Fibroblast of lung (primary cell): Measurements from ENCODE around the gene OXSR1.

Source experiments
- EZH2 ChIP-seq: IDR thresholded peaks from 2 replicates; pipeline ENCODE4 v1.5.1; 2012; ENCODE audit warnings: low read length, control low read depth, mild to moderate bottlenecking; ENCODE audit errors: missing control alignments
- TF ChIP-seq, protein P1 (sequence below), 2 donors: IDR thresholded peaks in 1 of 2; conservative IDR thresholded peaks in 1 of 2; 1 replicate in 1 of 2; 2 replicates in 1 of 2; pipeline ENCODE4 v1.5.1; 2011 to 2012; ENCODE audit warnings: low read length in 2 of 2, control low read depth in 1 of 2, inconsistent platforms in 1 of 2, low read depth in 1 of 2, mild to moderate bottlenecking in 1 of 2

DNA sequence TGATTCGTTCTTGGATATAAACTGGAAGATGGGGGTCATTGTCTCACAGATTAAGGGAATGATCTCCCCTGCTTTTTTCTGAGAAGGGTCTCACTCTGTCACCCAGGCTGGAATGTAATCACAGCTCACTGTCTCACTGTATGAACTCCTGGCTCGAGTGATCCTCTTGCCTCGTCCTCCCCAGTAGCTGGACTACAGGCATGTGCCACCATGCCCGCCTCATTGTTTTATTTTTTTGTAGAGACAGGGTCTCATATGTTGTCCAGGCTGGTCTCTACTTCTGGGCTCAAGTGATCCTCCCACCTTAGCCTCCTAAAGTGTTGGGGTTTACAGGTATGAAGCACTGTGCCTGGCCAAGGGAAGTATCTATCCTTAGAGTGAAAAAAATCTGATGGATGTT, 5.4 kb downstream of the OXSR1 start:
- TF ChIP-seq, protein P1, sequence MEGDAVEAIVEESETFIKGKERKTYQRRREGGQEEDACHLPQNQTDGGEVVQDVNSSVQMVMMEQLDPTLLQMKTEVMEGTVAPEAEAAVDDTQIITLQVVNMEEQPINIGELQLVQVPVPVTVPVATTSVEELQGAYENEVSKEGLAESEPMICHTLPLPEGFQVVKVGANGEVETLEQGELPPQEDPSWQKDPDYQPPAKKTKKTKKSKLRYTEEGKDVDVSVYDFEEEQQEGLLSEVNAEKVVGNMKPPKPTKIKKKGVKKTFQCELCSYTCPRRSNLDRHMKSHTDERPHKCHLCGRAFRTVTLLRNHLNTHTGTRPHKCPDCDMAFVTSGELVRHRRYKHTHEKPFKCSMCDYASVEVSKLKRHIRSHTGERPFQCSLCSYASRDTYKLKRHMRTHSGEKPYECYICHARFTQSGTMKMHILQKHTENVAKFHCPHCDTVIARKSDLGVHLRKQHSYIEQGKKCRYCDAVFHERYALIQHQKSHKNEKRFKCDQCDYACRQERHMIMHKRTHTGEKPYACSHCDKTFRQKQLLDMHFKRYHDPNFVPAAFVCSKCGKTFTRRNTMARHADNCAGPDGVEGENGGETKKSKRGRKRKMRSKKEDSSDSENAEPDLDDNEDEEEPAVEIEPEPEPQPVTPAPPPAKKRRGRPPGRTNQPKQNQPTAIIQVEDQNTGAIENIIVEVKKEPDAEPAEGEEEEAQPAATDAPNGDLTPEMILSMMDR (conservative IDR thresholded peaks at IDR 0.05 in 1 of 2, IDR thresholded peaks at IDR 0.05 in 1 of 2; ENCODE audit: low read depth in 1 of 2, low read length in 2 of 2) = no peak
- TF ChIP-seq EZH2 = no peak
